AG09319 (cell line): ENCODE measurements around the gene KRTAP9-9.

ENCODE experiments used
- DNase-seq: peaks from one replicate; pipeline ENCODE4 v3.0.0-alpha.2; 2010; ENCODE audit warnings: low read depth; ENCODE audit errors: extremely low read depth
- CTCF ChIP-seq: IDR thresholded peaks from 2 replicates; pipeline ENCODE4 v1.5.1; 2011; ENCODE audit warnings: low read depth, mild to moderate bottlenecking, inconsistent platforms, low read length, moderate library complexity

Gene KRTAP9-9

DNA sequence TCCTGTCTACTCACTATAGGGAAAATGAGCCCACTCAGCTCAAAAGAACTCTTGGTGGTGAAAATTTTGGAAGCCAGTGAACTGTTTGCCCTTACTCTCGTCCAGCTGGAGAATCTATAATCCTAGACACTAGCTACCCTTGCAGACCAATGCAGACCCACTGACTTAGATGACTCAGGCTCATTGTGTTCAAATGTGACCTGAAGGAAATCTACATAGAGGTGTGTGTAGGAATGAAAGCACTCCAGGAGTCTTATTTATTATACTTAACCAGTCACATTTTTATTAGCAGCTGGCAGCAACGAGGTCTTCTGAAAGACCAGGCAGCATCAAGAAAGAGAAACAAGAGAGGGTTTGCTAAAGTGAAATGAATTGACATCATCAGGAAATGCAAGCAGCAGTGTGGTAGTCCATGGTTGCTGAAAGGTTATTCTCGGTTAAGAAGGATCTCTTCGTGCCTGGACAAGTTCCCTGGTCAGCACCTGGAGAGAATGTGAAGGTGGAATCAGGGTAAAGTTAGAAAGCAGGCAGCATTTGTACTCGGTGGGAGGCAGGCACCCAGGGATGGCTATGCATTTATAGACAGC, 46.1 kb downstream of the KRTAP9-9 start:
- no peak for DNase-seq
- no peak for TF ChIP-seq CTCF

GRCh38 chr17:41301916-41302901, 47.0 kb downstream of the KRTAP9-9 start, which contains the start of gene KRTAP29-1:
KRTAP29-1 (minus strand) TSS chr17:41302851; CDS start chr17:41302851, 0 bp downstream.
- TF ChIP-seq CTCF = no peak
- DNase-seq = no peak

DNA sequence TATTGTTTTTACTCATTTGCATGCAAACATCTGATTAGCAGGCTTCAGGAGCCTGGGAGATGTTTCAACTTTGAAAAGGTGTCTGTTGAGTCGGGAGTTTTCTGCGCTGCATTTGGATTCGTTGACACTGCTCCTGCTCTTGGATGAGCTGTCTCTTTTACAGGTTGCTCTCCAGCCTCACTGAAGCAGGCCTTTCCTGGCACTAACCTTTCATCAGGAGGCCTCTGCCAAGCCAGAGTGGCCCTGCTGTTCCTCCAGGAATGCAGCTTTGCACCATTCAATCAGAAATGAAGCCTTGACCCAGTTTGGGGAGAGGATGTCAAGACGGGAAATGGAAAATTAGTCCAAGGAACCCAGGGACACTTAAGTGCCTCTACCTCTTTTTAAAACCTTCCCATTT, 47.8 kb downstream of the KRTAP9-9 start:
- no peak for TF ChIP-seq CTCF

GRCh38 chr17:41304091-41304490, 48.9 kb downstream of the KRTAP9-9 start:
- DNase-seq = no peak
- TF ChIP-seq CTCF = no peak

More for the DNA sequence above, 47.8 kb downstream of the KRTAP9-9 start:
- DNase-seq = no peak
